Right lobe of liver (tissue), 4 donors: ENCODE data around the gene GOLGA8M.
"Not testable (repeated sequence)": the region's sequence is repeated elsewhere in the genome, so short reads cannot be mapped to it uniquely, and the experiment has no call there.

Experiments
- CTCF ChIP-seq, 4 donors: fragments of 200-600 bp in 3 of 4; fragments of 450-650 bp in 1 of 4; IDR thresholded peaks; one replicate each; pipeline versions ENCODE4 v1.5.1 to v1.8.0; 2016 to 2022; ENCODE audit warnings: antibody characterized with exemption in 4 of 4, mild to moderate bottlenecking in 2 of 4
- POLR2A ChIP-seq: fragments of 450-650 bp; IDR thresholded peaks from one replicate; pipeline ENCODE4 v1.6.1; 2017; ENCODE audit warnings: antibody characterized with exemption, mild to moderate bottlenecking
- donor health status: DM: no; HTN: no; CAD: no.
- donor health status: DM: no; HTN: no; CAD: no.
- donor health status: DM: no; HTN: yes; CAD: no.

- TF ChIP-seq CTCF (IDR thresholded peaks at IDR 0.05); POLR2A: not testable (repeated sequence)
These were observed 59.7 kb downstream of the GOLGA8M start for GRCh38 chr15:28652538-28652937.
